ENCODE data around the gene ZNF787.

The ZNF787 gene

GRCh38 chr19:56124578-56124977 lies 3.5 kb upstream of the ZNF787 start:
- no peak for DNase-seq (ENCODE audit: low spot score)
- in situ Hi-C loops (cut with MboI; ENCODE audit: low pct_unique_long_range_greater_than_20kb, low sequenced_read_pairs, unreplicated experiment) = no loop called here
- TF ChIP-seq CTCF (IDR thresholded peaks at IDR 0.05; ENCODE audit: extremely low read depth, insufficient read depth, missing control alignments) = no peak

GRCh38 chr19:56123266-56123891 lies 2.3 kb upstream of the ZNF787 start:
- TF ChIP-seq CTCF (IDR thresholded peaks at IDR 0.05; ENCODE audit: extremely low read depth, insufficient read depth, missing control alignments) = no peak
- no peak for DNase-seq (ENCODE audit: low spot score)
- in situ Hi-C loops (cut with MboI; ENCODE audit: low pct_unique_long_range_greater_than_20kb, low sequenced_read_pairs, unreplicated experiment) = no loop called here

- in situ Hi-C loops (cut with MboI; ENCODE audit: low pct_unique_long_range_greater_than_20kb, low sequenced_read_pairs, unreplicated experiment) = no loop called here
- no peak for TF ChIP-seq CTCF (IDR thresholded peaks at IDR 0.05; ENCODE audit: extremely low read depth, insufficient read depth, missing control alignments)
- DNase-seq (ENCODE audit: low spot score) = peak; percentile 95
Measured at GRCh38 chr19:56120371-56121179, 520 bp downstream of the ZNF787 start.

GRCh38 chr19:56120002-56120370 lies 1.1 kb downstream of the ZNF787 start:
- no peak for TF ChIP-seq CTCF (IDR thresholded peaks at IDR 0.05; ENCODE audit: extremely low read depth, insufficient read depth, missing control alignments)
- DNase-seq (ENCODE audit: low spot score) = no peak
- in situ Hi-C loops (cut with MboI; ENCODE audit: low pct_unique_long_range_greater_than_20kb, low sequenced_read_pairs, unreplicated experiment) = no loop called here

GRCh38 chr19:56119582-56119978 lies 1.5 kb downstream of the ZNF787 start:
- in situ Hi-C loops (cut with MboI; ENCODE audit: low pct_unique_long_range_greater_than_20kb, low sequenced_read_pairs, unreplicated experiment) = no loop called here
- no peak for DNase-seq (ENCODE audit: low spot score)
- no peak for TF ChIP-seq CTCF (IDR thresholded peaks at IDR 0.05; ENCODE audit: extremely low read depth, insufficient read depth, missing control alignments)

GRCh38 chr19:56118666-56119581 lies 2.2 kb downstream of the ZNF787 start:
- TF ChIP-seq CTCF (IDR thresholded peaks at IDR 0.05; ENCODE audit: extremely low read depth, insufficient read depth, missing control alignments) = no peak
- no peak for DNase-seq (ENCODE audit: low spot score)
- in situ Hi-C loops (cut with MboI; ENCODE audit: low pct_unique_long_range_greater_than_20kb, low sequenced_read_pairs, unreplicated experiment) = no loop called here
